DOHH2 (cell line): ENCODE measurements around the gene IL1RL2.

Source experiments
- EZH2phosphoT487 ChIP-seq: fragments of 200-600 bp; sonication (generic); IDR thresholded peaks from 2 replicates; pipeline ENCODE4 v1.6.1; 2017; ENCODE audit warnings: borderline replicate concordance, mild to moderate bottlenecking, antibody characterized with exemption, low read length, moderate library complexity, mixed read lengths
- TF ChIP-seq, protein P1 (sequence below): fragments of 200-600 bp; sonication (generic); IDR thresholded peaks from one replicate; pipeline ENCODE4 v1.5.1; 2014; ENCODE audit warnings: antibody characterized with exemption, mild to moderate bottlenecking, low read depth, low read length; ENCODE audit not compliant: poor library complexity, severe bottlenecking

GRCh38 chr2:102159295-102159694 is 27.5 kb upstream of the IL1RL2 start:
- TF ChIP-seq, protein P1, sequence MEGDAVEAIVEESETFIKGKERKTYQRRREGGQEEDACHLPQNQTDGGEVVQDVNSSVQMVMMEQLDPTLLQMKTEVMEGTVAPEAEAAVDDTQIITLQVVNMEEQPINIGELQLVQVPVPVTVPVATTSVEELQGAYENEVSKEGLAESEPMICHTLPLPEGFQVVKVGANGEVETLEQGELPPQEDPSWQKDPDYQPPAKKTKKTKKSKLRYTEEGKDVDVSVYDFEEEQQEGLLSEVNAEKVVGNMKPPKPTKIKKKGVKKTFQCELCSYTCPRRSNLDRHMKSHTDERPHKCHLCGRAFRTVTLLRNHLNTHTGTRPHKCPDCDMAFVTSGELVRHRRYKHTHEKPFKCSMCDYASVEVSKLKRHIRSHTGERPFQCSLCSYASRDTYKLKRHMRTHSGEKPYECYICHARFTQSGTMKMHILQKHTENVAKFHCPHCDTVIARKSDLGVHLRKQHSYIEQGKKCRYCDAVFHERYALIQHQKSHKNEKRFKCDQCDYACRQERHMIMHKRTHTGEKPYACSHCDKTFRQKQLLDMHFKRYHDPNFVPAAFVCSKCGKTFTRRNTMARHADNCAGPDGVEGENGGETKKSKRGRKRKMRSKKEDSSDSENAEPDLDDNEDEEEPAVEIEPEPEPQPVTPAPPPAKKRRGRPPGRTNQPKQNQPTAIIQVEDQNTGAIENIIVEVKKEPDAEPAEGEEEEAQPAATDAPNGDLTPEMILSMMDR, result no peak
- TF ChIP-seq EZH2phosphoT487, result no peak
